22Rv1 (cell line): Measurements from ENCODE around the gene GAGE10.
"Not testable (repeated sequence)": the region's sequence is repeated elsewhere in the genome, so short reads cannot be mapped to it uniquely, and the experiment has no call there.

Experiments used
- ZFX ChIP-seq: fragments of 450-650 bp; IDR thresholded peaks from 2 replicates; pipeline ENCODE4 v1.6.1; 2017; ENCODE audit warnings: antibody characterized with exemption, borderline replicate concordance
- TF ChIP-seq, protein P1 (sequence below): fragments of 450-650 bp; IDR thresholded peaks from 2 replicates; pipeline ENCODE4 v1.5.1; 2017; ENCODE audit warnings: mild to moderate bottlenecking

- TF ChIP-seq, protein P1, sequence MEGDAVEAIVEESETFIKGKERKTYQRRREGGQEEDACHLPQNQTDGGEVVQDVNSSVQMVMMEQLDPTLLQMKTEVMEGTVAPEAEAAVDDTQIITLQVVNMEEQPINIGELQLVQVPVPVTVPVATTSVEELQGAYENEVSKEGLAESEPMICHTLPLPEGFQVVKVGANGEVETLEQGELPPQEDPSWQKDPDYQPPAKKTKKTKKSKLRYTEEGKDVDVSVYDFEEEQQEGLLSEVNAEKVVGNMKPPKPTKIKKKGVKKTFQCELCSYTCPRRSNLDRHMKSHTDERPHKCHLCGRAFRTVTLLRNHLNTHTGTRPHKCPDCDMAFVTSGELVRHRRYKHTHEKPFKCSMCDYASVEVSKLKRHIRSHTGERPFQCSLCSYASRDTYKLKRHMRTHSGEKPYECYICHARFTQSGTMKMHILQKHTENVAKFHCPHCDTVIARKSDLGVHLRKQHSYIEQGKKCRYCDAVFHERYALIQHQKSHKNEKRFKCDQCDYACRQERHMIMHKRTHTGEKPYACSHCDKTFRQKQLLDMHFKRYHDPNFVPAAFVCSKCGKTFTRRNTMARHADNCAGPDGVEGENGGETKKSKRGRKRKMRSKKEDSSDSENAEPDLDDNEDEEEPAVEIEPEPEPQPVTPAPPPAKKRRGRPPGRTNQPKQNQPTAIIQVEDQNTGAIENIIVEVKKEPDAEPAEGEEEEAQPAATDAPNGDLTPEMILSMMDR: not testable (repeated sequence)
- not testable (repeated sequence) for TF ChIP-seq ZFX
Observed at GRCh38 chrX:49331841-49332240, 28.4 kb downstream of the GAGE10 start.
